IMR-90 (cell line): ENCODE data around the gene RBBP6.

Source experiments
- CHD1 ChIP-seq: IDR thresholded peaks from 2 replicates; pipeline ENCODE4 v1.6.1; 2012; ENCODE audit warnings: low read depth, low read length, improper control_type of control experiment
- CTCF ChIP-seq: conservative IDR thresholded peaks from 2 replicates; pipeline ENCODE4 v1.5.1; 2012; ENCODE audit warnings: mild to moderate bottlenecking, low read depth, low read length, improper control_type of control experiment
- MAFK ChIP-seq: IDR thresholded peaks from 2 replicates; pipeline ENCODE4 v1.6.1; 2012; ENCODE audit warnings: low read depth, low read length, improper control_type of control experiment
- POLR2A ChIP-seq: IDR thresholded peaks from 2 replicates; pipeline ENCODE4 v1.6.1; 2012; ENCODE audit warnings: mild to moderate bottlenecking, low read depth, low read length
- RFX5 ChIP-seq: IDR thresholded peaks from 2 replicates; pipeline ENCODE4 v1.8.0; 2012; ENCODE audit warnings: low read depth, mild to moderate bottlenecking, low read length, moderate library complexity
- TF ChIP-seq, protein P1 (sequence below): fragments of 150-350 bp; IDR thresholded peaks from 2 replicates; pipeline ENCODE4 v1.6.1; 2017; ENCODE audit warnings: mild to moderate bottlenecking, antibody characterized with exemption, low read length, low read depth

DNA sequence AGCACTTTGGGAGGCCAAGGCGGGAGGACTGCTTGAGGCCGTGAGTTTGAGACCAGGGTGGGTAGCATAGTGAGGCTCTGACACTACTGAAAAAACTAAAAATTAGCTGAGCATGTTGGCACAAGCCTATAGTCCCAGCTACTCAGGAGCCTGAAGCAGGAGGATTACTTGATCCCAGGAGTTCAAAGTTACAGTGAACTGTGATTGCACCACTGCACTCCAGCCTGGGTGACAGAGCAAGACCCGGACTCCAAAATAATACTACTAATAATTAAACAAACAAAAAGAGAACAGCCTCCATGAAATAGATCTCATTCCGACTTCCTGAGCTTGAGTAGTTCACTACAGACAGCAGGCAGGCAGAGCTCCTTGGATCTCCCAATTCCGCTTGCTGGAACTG is 2.7 kb upstream of the RBBP6 start:
- TF ChIP-seq CTCF (no peak), POLR2A (no peak), RFX5 (no peak), MAFK (no peak), CHD1 (no peak)
- TF ChIP-seq, protein P1, sequence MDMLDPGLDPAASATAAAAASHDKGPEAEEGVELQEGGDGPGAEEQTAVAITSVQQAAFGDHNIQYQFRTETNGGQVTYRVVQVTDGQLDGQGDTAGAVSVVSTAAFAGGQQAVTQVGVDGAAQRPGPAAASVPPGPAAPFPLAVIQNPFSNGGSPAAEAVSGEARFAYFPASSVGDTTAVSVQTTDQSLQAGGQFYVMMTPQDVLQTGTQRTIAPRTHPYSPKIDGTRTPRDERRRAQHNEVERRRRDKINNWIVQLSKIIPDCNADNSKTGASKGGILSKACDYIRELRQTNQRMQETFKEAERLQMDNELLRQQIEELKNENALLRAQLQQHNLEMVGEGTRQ, result no peak
